Muscle of back (tissue), 11 donors: ENCODE results near the gene SLCO3A1. TPM values are rescaled to one million over a fixed set of nuclear protein-coding genes. Genes with fewer than 3 reads are reported as not detected.
"Not testable (repeated sequence)": the region's sequence is repeated elsewhere in the genome, so short reads cannot be mapped to it uniquely, and the experiment has no call there.

Source experiments
- DNase-seq, 3 donors: peaks; one replicate each; pipeline versions ENCODE4 v3.0.0 to v3.0.0-alpha.2; 2013
- polyA plus RNA-seq, 10 donors: library from polyadenylated mRNA; unstranded; fragments of 120-200 nt; gene quantifications; one replicate each; pipeline ENCODE4 v1.2.1, GENCODE V29; 2013; ENCODE audit not compliant: insufficient read length in 10 of 10

The SLCO3A1 gene
- polyA plus RNA-seq, 10 donors = 5.0 to 8.7 (median 6.5) TPM

DNA sequence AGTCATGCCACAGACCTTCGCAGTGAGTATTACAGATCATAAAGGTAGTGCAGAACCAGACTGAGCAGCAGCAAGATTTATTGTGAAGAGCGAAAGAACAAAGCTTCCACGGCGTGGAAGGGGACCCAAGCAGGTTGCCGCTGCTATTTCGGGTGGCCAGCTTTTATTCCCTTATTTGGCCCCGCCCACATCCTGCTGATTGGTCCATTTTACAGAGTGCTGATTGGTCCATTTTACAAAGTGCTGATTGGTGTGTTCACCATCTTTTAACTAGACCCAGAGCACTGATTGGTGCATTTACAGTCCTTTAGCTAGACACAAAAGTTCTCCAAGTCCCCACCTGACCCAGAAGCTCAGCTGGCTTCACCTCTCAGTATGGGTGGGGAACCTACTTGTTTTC lies 110.2 kb downstream of the SLCO3A1 start:
- not testable (repeated sequence) for DNase-seq

DNA sequence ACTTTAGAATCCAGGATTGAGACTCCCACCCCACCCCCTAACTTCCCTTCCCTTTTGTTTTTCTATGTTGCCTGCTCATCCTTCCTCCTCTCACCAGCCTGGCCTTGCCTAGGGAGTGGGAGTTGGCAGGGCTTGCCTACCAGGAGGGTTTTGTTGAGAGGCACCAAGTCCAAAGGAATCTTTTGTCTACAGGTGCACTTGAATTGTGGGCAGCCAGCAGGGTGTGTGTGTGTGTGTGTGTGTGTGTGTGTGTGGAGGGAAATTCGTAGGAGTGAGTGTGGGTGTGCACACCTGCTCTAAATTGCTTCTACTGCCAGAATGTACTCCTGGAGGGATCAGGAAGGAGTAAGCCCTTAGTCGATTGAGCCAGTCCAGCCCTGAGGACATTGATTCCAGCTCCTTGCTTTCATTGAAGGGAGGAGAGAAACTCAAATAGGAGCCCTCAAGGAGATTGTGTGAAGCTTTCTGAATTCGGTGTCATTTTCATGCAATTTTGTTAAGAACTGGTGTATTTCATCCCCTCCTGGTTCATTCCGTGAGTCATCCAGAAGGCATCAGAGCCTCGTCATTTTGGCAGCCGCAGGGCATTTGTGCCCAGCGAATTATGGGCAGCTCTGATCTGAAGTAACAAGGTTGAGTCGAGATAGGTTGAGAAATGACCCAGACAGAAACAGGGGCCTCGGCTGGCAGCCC lies 112.1 kb downstream of the SLCO3A1 start:
- no peak for DNase-seq

DNA sequence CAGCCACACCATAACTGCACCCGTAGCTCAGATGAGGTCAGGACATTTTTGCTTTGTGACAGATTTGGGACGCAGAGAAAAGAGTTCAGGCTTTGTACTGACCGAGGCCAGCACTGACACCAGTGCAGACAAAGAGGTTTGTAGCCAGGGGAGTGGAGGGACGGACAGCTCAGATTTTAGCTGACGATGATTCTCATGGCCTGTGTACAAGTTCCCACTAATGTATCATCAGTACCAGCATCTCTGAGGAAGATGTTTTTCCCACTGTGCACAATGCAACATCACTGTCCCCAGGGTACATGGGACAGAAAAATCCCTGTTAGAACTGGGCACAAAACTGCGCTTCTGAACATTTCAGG lies 112.7 kb downstream of the SLCO3A1 start:
- no peak for DNase-seq

DNA sequence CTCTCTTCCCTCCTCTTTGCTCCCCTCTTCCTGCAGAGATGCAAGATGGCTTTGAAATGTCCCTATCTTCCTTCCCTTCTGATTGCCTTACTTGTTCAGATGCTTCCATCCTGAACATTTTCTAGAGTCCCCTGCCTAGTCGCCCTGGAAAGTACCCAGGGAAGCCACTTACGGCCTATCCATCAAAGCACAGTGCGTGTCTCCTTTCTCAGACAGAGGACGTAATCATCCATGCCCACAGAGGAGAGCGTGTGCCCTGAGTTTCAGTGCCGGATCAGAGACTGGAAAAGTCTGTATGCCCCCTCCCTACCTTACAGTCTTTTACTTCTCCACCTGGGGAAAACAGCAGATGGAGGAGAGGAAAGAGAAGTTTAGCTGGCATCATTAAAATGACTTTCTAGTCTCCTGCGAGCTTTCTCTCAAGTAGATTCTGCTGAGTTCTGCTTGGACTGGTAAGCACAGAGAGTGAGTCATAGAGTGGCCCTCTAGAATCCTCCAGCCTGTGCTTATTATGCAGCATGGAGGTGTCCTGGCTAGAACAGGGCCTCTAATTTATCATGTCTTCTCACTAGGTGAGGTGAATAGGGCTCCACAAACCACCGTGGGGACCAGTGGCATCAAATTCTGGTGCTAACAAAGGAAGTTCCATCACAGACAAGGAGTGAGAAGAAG lies 114.6 kb downstream of the SLCO3A1 start:
- no peak for DNase-seq

DNA sequence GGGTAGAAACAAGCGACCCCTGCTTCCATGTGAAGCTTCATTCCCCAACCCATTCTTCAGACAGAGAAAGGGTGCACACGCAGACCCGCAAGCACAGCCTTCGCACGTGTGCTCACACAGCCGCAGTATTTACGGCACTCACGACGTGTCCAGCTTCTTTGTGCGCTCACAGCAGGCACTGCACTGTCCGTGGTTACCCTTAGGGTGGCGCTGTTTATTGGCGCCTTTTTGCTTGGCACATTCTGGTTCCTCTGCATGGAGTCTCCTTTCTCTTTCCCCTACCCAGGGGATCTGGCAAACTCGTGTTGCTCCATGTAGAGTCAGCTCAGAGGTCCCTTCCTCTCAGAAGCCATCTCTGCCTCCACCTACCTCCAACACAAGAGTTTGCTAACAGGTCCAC lies 115.1 kb downstream of the SLCO3A1 start:
- DNase-seq = no peak

DNA sequence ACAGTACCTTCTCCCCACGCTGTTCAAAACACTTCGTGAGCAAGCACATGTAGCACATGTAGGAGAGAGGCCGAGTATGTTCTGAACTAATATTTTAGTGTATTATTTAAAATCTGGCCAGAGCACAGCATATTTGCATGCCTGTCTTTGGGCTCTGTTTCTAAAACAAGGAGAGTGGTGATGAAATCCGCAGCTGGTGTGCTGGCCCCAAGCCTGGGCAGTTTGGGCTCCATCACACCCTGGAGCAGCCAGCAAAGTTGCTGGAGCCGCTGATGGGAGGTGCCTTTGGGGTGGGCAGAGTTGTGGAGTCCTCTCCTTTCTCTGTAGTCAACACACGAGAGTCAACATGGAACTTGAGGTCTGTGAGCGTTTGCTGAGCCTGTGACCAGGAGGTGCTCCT lies 116.6 kb downstream of the SLCO3A1 start:
- DNase-seq = peak; percentile 41 to 73 (median 63)

DNA sequence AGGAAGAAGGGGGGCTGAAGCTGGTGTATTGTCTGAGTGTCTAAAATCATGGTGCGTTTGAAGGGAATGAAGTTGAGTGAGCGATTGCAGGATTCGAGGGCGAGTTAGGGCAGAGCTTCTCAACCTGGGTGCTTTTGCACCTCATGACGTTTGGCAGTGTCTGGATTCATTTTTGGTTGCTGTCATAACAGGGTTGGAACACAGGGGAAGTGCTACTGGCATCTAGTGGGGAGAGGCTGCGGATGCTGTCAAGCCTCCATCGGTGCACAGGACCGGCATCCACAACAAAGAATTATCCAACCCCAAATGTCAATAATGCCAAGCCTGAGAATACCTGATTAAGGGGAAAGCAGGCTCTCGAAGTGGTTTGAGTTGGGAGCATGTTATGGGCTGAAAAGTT lies 120.0 kb downstream of the SLCO3A1 start:
- DNase-seq = no peak

DNA sequence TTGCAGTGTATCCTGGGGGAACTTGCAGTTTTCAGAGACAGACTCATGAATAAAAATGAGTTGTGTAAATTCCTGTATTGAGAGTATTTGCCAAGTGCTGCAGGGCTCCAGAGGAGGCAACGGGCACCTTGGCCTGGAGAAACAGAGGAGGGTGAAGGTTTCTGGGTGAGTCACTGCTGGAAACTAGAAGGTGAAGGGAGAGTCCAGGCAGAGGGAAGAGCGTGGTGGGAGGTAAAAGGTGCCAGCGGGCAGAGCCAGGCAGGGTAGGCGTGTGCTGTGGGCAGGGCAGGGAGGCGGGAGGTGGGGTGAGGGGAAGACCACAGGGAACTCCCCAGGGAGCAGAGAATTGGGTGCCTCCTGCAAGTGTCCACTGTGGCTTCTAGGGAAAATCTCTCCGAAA lies 120.8 kb downstream of the SLCO3A1 start:
- no peak for DNase-seq

DNA sequence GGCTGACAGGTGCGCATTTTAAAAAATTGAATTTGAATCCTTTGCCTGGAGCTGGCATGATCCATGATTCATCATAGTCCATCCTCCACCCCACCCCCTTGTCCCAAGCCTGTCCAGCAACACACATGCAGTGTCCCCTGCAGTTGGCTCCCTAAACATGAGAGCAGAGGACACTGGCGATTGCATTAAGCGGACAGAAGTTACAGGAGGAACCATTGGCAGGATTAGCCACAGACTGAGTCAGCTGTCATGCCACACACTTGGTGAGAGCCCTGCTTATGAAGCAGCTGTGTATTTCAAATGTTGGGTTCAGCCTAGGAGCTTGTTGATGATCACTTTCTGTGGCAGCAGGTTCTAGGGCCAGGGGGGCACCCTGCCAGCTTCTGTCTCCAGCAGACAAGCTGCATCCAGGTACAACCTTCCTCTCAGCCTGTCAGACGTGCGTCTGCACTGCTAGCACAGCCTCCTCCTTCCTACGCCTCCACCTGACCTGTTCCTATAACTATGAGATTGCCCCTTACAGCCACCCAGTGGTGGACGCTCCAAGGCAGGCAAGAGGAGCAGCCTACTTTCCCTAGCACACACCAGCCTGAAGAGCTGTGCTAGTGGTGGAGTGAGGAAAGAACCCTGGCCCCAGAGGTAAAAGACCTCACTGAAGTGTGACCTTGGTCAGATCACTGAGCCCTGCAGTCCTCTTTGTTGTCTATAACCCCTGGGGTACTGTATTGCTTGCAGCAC lies 121.9 kb downstream of the SLCO3A1 start:
- DNase-seq = peak in 1 of 3 donors; percentile 15

DNA sequence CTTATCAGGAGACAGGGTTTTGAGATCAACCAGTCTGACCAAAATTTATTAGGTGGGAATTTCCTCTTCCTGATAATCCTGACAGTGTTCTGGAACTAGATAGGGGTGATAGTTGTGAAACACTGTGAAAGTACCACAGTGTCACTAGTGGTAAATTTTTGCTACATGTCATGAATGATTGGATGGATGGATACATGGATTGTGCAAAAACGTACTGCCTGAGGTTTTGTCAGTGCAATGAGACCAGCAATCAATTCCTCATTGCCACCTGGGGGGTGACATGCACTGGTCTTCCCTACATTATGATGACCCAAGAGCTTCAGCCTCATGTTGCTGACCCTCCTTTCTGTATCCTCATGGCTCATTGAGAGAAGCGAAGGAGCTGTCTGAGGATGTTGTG lies 123.5 kb downstream of the SLCO3A1 start:
- no peak for DNase-seq

DNA sequence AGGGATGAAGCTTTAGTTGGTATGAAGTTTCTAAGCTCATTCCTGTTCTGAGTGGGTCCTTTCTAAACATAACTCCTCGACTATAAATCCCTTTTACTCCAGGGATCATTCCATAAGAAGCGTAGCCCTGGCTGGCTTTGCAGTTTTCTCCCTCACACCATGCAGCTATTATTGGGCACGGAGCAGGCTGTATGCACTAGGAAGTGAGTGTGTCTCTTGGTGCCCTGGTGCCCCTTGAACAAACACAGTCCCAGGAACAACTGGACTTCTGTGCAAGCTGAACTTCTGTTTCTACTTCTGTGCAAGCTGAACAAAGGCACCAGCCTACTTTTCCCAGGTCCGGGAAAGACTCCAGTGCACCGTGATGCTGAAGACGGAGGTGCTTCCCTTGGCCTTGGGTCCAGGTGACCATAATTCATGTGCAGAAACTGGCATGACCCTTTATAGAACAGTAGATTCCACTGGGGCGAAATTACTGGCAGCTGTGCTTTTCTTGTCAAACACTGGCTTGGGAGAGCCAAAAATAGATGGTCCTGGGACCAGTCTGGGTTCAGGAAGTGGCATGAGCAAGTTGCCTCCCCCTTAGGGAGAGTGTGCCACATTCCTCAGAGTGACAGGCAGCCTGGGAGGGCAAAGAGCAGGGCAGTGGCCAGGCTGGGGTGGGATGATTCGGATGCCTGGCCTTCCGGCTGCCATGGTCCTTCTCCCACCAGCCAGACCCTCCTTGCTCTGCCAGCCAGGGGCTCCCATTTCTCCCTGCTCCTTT lies 127.2 kb downstream of the SLCO3A1 start:
- peak in 1 of 3 donors; percentile 11 for DNase-seq

DNA sequence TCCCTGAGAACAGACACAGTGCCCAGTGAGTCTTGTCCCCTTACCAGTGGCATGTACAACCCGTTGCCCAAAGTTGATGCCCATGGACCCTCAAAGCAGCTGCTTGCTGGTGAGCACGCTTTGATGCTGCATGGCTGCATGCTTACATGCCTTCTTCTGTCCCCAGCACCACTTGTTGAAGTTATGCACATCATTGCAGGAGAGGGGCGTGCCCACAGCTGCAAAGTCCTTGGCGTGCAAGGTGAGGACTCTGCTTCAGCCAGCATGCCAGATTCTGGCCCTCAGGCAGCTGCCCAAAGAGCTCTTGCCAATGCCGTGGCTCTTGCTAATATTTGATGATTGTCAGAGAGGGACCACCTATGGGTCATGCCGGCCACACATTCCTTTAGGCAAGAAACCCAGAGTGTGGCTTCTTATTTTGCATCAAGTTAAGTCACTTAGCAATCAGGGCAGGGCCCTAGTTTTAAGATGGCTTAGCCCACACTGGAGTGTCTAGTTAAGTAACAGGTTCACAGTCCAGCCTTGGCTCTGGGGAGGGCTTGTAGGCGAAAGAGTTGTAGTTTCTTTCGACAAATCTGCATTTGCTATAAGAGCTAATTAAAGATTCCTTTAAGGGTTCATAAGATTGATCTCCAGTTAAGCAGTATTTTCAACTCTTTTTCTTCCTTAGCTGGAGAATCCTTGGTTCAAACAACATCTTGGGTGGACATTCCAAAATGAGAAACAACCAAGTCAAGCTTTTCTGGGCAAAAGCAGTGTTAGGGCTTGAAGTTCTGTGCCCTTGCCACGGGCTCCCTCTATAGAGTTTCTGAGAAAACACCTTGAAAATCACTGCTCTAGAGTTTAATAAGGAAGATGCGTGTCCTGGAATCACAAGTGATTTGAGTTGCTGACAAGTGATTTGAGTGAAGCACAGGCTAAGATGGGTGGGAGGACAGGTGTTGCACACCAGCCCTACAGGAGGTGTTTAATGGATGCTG lies 128.6 kb downstream of the SLCO3A1 start:
- no peak for DNase-seq

DNA sequence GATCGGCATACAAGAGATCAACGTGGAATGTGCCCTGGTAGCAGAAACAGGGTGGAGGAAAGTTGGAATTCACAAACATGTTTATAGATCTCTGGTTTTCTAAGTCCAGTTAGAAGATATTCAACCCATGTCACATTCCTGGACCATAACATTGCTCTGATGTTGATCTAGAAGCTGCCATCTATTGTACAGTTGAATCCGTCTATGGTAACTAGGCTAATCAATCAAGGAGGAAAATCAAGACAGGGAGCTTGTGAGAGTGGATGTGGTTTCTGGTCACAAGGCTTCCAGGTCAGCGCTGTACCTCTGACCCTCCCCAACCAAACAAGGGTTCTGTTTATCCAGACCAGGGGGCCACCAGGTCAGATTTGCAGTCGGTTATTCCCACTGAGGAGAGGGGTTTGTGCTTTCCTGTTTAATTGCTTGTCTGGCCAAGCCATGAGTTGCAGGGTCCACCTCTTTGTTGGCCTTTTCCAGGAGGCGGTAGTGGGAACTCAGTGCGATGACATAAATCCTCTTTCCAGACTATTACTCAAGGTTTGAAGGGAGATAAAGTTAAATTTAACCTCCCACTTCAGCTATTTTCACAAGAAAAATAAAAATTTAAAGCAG lies 130.3 kb downstream of the SLCO3A1 start:
- no peak for DNase-seq

DNA sequence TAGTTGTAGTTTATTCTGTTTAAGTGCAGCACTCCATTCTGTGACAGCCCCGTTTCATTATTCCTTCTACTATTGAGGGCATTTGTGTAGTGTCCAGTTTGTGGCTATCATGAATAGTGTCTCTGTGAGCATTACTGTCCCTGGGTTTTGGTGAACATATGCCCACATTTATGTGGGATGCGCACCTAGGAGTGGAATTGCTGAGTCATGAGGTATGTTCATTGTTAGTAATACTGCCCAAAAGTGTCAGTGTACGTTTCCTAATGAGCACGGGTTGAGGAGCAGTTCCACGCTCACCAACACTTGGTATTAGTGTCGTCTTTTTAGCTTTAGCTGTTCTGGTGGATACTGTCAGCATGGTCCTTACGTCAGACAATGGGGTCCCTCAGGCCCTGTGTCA lies 131.8 kb downstream of the SLCO3A1 start:
- DNase-seq = no peak

DNA sequence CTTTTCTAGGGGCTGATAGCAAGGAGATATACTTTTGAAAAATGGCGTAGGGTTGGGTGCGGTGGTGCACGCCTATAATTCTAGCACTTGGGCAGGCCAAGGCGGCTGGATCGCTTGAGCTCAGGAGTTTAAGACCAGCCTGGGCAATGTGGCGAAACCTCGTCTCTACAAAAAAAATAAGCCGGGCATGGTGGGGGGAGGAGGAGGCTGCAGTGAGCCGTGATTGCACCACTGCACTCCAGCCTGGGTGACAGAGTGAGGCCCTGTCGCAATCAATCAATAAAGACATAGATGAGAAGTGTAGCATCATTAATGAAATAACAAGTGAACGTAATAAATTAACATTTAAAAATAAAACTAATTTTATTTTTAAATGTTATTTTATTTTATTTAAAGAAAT lies 134.6 kb downstream of the SLCO3A1 start:
- DNase-seq = no peak

DNA sequence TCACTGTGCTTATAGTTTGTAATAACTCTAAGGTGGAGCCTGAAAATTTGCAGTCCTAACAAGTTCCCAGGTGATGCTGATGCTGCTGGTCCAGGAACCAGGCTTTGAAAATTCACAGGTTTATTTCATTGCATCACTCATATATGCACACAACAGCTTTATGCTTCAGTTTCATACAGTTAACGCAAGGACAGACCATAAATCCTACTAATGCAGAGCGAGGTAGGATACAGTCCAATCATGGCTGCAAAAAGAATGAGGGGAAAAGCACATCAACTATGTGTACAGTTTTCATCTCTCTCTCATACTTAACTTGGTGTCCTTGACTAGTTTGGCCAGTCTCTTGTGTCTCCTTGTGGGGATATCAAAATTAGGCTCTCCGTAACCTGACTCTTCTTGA lies 135.1 kb downstream of the SLCO3A1 start:
- no peak for DNase-seq

DNA sequence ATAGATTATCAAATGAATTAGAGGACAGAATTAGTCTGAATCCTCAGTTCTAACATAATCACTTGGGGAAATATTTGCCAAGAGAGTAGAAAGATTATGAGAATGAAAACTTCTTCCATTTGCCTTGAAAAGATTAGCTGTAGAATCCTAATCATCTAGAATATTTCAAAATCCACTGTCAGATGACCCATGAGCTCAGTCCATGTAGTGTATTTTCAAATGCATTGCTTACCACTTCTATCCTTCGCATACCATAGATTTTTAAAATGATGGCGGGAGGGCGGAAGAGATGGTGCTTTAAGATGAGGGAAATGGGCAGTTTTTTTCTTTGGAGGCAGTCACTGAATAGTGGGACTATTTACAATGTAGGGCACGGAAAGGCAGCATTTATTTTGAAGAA lies 136.3 kb downstream of the SLCO3A1 start:
- no peak for DNase-seq

DNA sequence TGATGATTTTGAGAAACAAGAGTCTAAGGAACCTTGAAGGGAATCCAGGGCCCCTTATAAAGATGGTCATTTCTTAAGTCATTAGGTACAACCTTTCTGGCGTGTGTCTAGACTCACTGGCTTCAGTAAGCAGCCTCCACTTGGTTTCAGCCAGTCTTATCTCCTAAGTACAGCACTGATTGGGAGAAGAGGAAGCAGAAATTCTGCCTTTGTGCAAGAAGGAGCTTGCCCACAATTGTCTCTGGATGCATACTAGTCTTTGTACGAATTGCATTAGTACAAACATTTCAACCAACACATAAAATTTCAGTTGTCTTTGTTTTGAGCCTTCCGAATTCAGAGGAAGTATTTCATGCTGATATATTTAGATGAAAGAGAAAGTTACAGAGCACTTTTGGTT lies 139.4 kb downstream of the SLCO3A1 start:
- no peak for DNase-seq

DNA sequence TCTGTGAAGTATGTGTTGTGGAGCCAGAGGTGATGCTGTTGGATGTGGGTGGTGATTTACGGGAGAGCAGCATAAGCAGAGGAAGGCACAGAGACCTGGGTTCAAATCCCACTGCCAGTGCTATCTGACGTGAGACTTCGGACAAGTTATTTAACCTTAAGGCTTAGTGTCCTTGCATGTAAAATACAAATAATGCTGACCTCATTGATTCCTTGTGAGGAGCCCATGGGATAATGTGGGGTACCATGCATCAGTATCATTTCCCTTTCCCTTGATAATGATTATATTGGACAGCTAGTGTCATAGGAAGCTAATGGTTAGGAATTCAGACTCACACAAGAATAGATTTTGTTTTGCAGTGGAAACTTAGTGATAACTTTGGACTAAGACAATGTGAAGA lies 141.6 kb downstream of the SLCO3A1 start:
- DNase-seq = no peak

DNA sequence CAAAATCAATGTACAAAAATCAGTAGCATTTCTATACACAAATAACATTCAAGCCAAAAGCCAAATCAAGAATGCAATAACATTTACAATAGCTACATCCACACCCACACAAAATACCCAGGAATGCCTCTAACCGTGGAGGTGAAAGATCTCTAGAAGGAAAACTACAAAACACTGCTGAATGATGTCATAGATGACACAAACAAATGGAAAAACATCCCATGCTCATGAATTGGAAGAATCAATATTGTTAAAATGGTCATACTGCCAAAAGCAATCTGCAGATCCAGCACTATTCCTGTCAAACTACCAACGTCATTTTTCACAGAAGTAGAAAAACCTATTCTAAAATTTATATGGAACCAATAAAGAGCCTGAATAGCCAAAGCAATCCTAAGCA lies 143.7 kb downstream of the SLCO3A1 start:
- no peak for DNase-seq

DNA sequence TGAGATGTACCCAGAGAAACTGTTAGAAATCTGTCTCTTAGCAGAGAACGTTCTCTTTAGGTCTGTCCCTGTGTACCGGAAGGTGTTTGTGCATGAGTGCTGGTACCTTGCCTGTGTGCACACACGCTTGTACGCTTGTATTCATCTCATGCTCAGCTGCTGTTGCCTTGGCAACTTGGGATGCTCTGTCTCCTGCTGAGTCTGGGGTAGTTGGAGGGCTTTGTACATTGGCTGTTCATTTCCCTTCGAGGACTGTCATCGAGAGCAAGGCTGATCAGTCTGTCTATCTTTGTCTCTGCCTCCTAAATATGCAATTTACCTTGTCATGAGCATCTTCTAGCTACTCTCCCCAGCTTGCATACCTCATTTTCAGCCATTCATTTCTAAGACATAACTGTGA lies 147.2 kb downstream of the SLCO3A1 start:
- DNase-seq = no peak
